GM12878 (cell line): Measurements from ENCODE around the gene CD82. TPM values are rescaled to one million over a fixed set of nuclear protein-coding genes. Genes with fewer than 3 reads are reported as not detected.

ENCODE experiments used
- ATAC-seq: fragments of 200-7000 bp; cut with Tn5 transposase; 3 replicates; pipeline ENCODE4 v1.9.1; 2020; ENCODE audit warnings: mild to moderate bottlenecking, moderate library complexity
- BruUV-seq: library from RNA; stranded (reverse); fragments of 400-500 nt; replicated peaks from 2 replicates; lab custom pipeline; 2021; lab: Mats Ljungman, UMichigan
- CTCF ChIA-PET: fragments of 300-600 bp; sonication (Branson Sonifier 250); formaldehyde crosslinking; extraction: SDS; loops from one replicate; lab custom pipeline; 2021; ENCODE audit warnings: inconsistent platforms; lab: Yijun Ruan, JAX
- POLR2A ChIA-PET: fragments of 350-600 bp; formaldehyde crosslinking; extraction: SDS; loops from one replicate; lab custom pipeline; 2021; ENCODE audit warnings: inconsistent platforms; lab: Charles Lee
- RAD21 ChIA-PET: fragments of 300-600 bp; sonication (Branson Sonifier 250); formaldehyde crosslinking; loops from one replicate; lab custom pipeline; 2023; ENCODE audit warnings: antibody characterized with exemption; ENCODE audit not compliant: unreplicated experiment; lab: Charles Lee
- SMC1A ChIA-PET: fragments of 300-600 bp; sonication (Branson Sonifier 250); formaldehyde crosslinking; loops from one replicate; lab custom pipeline; 2023; ENCODE audit not compliant: unreplicated experiment, uncharacterized antibody; lab: Charles Lee
- DNase-seq: peaks from one replicate; pipeline ENCODE4 v3.0.0-alpha.2; 2011; ENCODE audit warnings: low read depth, low spot score
- FAIRE-seq: peaks from 3 replicates; lab custom pipeline; 2011; peaks lifted over from hg19 to GRCh38; lab: Jason Lieb, UNC
- H2AFZ ChIP-seq: 2 replicates; pipeline ENCODE4 v1.6.0; 2011; ENCODE audit warnings: low read depth, low read length, control low read depth; ENCODE audit not compliant: control insufficient read depth
- H3K27ac ChIP-seq: 2 replicates; pipeline ENCODE4 v1.5.1; 2011; ENCODE audit warnings: control low read depth; ENCODE audit not compliant: control insufficient read depth, insufficient read depth
- H3K27me3 ChIP-seq, 2 experiments: replicated peaks in 1 of 2; 2 replicates each; pipeline versions ENCODE4 v1.6.0 to v1.6.1; 2011; ENCODE audit warnings: low read length in 1 of 2; ENCODE audit not compliant: control insufficient read depth in 2 of 2, insufficient read depth in 2 of 2
- H3K36me3 ChIP-seq, 2 experiments: 2 replicates each; pipeline ENCODE4 v1.5.1; 2011; ENCODE audit warnings: low read length in 1 of 2; ENCODE audit not compliant: control insufficient read depth in 2 of 2, insufficient read depth in 2 of 2
- H3K4me1 ChIP-seq: 2 replicates; pipeline ENCODE4 v1.6.1; 2011; ENCODE audit warnings: mild to moderate bottlenecking, low read length, moderate library complexity, mixed read lengths; ENCODE audit not compliant: control insufficient read depth, insufficient read depth
- H3K4me2 ChIP-seq: 2 replicates; pipeline ENCODE4 v1.6.0; 2011; ENCODE audit warnings: control low read depth; ENCODE audit not compliant: control insufficient read depth, insufficient read depth
- H3K4me3 ChIP-seq: fragments of 200-600 bp; sonication (generic); 2 replicates; pipeline ENCODE4 v1.5.1; 2016
- H3K79me2 ChIP-seq: 2 replicates; pipeline ENCODE4 v1.6.0; 2011; ENCODE audit warnings: low read length; ENCODE audit not compliant: control insufficient read depth, insufficient read depth
- H3K9ac ChIP-seq: 2 replicates; pipeline ENCODE4 v1.8.0; 2011; ENCODE audit warnings: low read length, control low read depth, mixed read lengths; ENCODE audit not compliant: control insufficient read depth, insufficient read depth
- H3K9me3 ChIP-seq: replicated peaks from 3 replicates; pipeline ENCODE4 v1.5.1; 2011; ENCODE audit warnings: mild to moderate bottlenecking, low read length; ENCODE audit not compliant: control insufficient read depth, insufficient read depth
- H4K20me1 ChIP-seq: 2 replicates; pipeline ENCODE4 v1.6.0; 2011; ENCODE audit not compliant: control insufficient read depth, insufficient read depth
- BRCA1 ChIP-seq: IDR thresholded peaks from 2 replicates; pipeline ENCODE4 v1.6.1; 2011; ENCODE audit warnings: low read depth, low read length, improper control_type of control experiment
- GABPA ChIP-seq: IDR thresholded peaks from 2 replicates; pipeline ENCODE4 v1.6.1; 2014; ENCODE audit warnings: antibody characterized with exemption, low read depth, mild to moderate bottlenecking, inconsistent platforms
- HDAC2 ChIP-seq: fragments of 200-600 bp; sonication (generic); IDR thresholded peaks from 2 replicates; pipeline ENCODE4 v1.6.1; 2017
- HDGF ChIP-seq: fragments of 450-650 bp; IDR thresholded peaks from 2 replicates; pipeline ENCODE4 v1.6.1; 2016; ENCODE audit warnings: antibody characterized with exemption
- MTA2 ChIP-seq: fragments of 450-650 bp; IDR thresholded peaks from 2 replicates; pipeline ENCODE4 v1.6.1; 2016; ENCODE audit warnings: low read depth, mild to moderate bottlenecking, moderate library complexity
- RCOR1 ChIP-seq: conservative IDR thresholded peaks from 2 replicates; pipeline ENCODE4 v1.6.1; 2012; ENCODE audit warnings: low read depth, low read length, improper control_type of control experiment
- SP1 ChIP-seq: IDR thresholded peaks from one replicate; pipeline ENCODE4 v1.6.1; 2011; ENCODE audit warnings: low read depth, low read length
- STAT1 ChIP-seq: fragments of 450-650 bp; conservative IDR thresholded peaks from 2 replicates; pipeline ENCODE4 v1.6.1; 2014; ENCODE audit warnings: antibody characterized with exemption, mild to moderate bottlenecking
- SUPT20H ChIP-seq: IDR thresholded peaks from 2 replicates; pipeline ENCODE4 v1.6.1; 2011; ENCODE audit warnings: low read depth, mild to moderate bottlenecking, low read length, moderate library complexity, borderline replicate concordance; ENCODE audit not compliant: control insufficient read depth
- SUZ12 ChIP-seq: fragments of 200-600 bp; sonication (generic); IDR thresholded peaks from one replicate; pipeline ENCODE4 v1.6.1; 2018; ENCODE audit warnings: antibody characterized with exemption, mild to moderate bottlenecking; ENCODE audit not compliant: unreplicated experiment
- WGBS: methylation state at CpG from one replicate; pipeline ENCODE4 v1.1.6; 2016; ENCODE audit warnings: low lambda C conversion rate; ENCODE audit not compliant: insufficient replicate concordance, insufficient coverage; ENCODE audit errors: missing lambda C conversion rate; 5-methylcytosine and 5-hydroxymethylcytosine counted together
- in situ Hi-C: fragments of 300-500 bp; cut with MboI; formaldehyde crosslinking; loops from 9 replicates; pipeline ENCODE4 v1.14.3; 2018; ENCODE audit warnings: mixed read lengths
- intact Hi-C: fragments of 100-400 bp; cut with micrococcal nuclease; formaldehyde crosslinking; loops from one replicate; pipeline ENCODE4 v1.14.2; 2022; ENCODE audit not compliant: unreplicated experiment
- polyA plus RNA-seq, 11 experiments: library from polyadenylated mRNA; depleted of rRNA in 4 of 11; unstranded in 6 of 11; stranded (reverse) in 5 of 11; fragments of >200 nt; fragmentation: Nextera tagmentation in 4 of 11; fragmentation: Illumina TruSeq in 1 of 11; extraction: Ambion mirVana in 4 of 11; extraction: Trizol in 1 of 11; gene quantifications; 1 replicate in 1 of 11; 2 replicates in 10 of 11; pipeline versions ENCODE4 v1.2.1 to v1.2.3, GENCODE V29; 2011 to 2016; ENCODE audit warnings: inconsistent platforms in 2 of 11, missing spikeins in 2 of 11, low read depth in 1 of 11
- total RNA-seq, 4 experiments: library from RNA; depleted of rRNA in 3 of 4; stranded (reverse); fragments of >200 nt in 3 of 4; fragmentation: Illumina TruSeq in 1 of 4; extraction: Trizol in 1 of 4; gene quantifications; 2 replicates each; pipeline versions ENCODE4 v1.2.1 to v1.2.3, GENCODE V29; 2013 to 2021
- TF ChIP-seq, protein P1 (sequence below): IDR thresholded peaks from 2 replicates; pipeline ENCODE4 v1.6.1; 2011; ENCODE audit warnings: mild to moderate bottlenecking, low read depth, low read length, moderate library complexity; ENCODE audit not compliant: insufficient replicate concordance
- TF ChIP-seq, protein P2 (sequence below): fragments of 450-650 bp; IDR thresholded peaks from 2 replicates; pipeline ENCODE4 v1.6.1; 2017; ENCODE audit warnings: mild to moderate bottlenecking, low read depth, inconsistent platforms; ENCODE audit not compliant: poor library complexity, severe bottlenecking
- TF ChIP-seq, protein P3 (sequence below): IDR thresholded peaks from 2 replicates; pipeline ENCODE4 v1.6.1; 2012; ENCODE audit warnings: improper control_type of control experiment, low read depth, low read length; ENCODE audit not compliant: insufficient replicate concordance

The CD82 gene
- total and polyA plus RNA-seq, 10 of the 15 experiments (the other 5 are each of a cell fraction or from before 2014, with no cell fraction given) = 5.2 to 180 (median 84.7) TPM

DNA sequence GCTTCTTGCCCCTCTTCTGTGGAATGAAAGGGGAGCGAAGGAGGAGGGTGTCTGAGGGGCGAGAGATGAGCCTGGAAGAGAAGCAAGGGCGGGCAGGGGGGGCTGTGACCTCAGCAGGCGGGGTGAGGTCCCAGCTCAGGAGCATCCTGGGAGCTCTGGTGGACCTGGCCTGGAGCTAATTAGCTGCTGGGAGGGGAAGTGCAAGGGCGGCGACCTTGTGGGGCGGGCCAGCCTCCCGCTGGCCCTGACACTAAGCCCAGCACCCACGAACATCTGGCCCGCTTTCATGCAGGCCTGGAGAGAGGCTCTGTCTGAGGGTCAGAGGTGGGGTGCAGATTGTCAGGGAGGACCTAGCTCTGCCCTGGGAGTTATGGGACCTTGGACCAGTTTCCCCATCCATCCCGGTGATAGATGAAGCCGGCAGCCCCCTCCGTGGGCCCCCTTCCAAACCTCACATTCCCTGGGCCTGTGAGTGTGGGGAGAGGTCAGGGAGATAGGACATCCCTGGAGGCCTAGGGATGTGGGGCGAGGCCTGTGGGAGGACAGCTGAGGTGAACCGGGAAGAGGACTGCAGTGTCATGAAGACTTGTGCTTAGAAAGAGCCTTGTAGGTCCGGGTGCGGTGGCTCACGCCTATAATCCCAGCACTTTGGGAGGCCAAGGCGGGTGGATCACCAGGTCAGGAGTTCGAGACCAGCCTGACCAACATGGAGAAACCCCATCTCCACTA lies 28.5 kb upstream of the CD82 start (continued):
- no peak for TF ChIP-seq HDAC2
- TF ChIP-seq STAT1 = no peak
- TF ChIP-seq, protein P1, sequence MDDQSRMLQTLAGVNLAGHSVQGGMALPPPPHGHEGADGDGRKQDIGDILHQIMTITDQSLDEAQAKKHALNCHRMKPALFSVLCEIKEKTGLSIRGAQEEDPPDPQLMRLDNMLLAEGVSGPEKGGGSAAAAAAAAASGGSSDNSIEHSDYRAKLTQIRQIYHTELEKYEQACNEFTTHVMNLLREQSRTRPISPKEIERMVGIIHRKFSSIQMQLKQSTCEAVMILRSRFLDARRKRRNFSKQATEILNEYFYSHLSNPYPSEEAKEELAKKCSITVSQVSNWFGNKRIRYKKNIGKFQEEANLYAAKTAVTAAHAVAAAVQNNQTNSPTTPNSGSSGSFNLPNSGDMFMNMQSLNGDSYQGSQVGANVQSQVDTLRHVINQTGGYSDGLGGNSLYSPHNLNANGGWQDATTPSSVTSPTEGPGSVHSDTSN = no peak
- TF ChIP-seq, all 136 proteins: peak for 0

DNA sequence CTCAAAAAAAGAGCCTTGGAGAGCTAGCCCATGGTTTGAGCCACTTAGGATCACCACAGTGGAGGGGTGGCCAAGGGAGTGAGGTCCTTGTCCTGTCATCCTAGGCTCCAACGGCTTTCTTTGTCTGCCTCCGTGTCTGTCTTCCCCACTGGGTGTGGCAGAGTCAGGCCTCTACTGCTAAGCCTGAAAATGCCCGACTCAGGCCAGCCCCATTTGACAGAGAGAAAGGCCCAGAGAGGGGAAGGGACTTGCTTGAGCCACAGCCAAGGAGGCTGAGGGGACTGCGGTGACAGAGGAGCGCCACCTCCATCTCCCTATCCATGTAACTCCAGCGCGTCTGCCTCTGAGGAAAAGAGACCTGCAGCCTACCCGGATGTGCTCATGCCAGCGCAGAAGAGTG lies 27.8 kb upstream of the CD82 start:
- Histone ChIP-seq H3K4me1 (no peaks in the 10 kb centered on the region; the same call in 1 of the 2 replicates), H3K9me3 (no peaks in the 10 kb centered on the region), H4K20me1 (no peaks in the 10 kb centered on the region; the same call in 1 of the 2 replicates), H3K4me3 (no peak overlapping the region), H3K79me2 (no peaks in the 10 kb centered on the region), H3K9ac (no peak overlapping the region), H3K36me3 (no peaks in the 10 kb centered on the region), H3K27ac (no peak overlapping the region), H3K4me2 (no peak overlapping the region), H2AFZ (no peak overlapping the region), H3K27me3 (peaks cover 0 to 1% of the 10 kb centered on the region in 2 experiments; a peak in 3 of 4 replicates)
- no peak for FAIRE-seq
- ChIA-PET POLR2A (no interaction called here), SMC1A (interaction anchor here (1.3 kb wide), 2 partner anchors 246 to 249 kb away, joined by 3 read pairs; no protein-coding TSS in a partner anchor), RAD21 (interaction anchor here (1.0 to 1.6 kb wide), 2 partner anchors 252 to 373 kb away, joined by 3 to 10 read pairs; no protein-coding TSS in a partner anchor), CTCF (interaction anchor here (0.5 to 1.7 kb wide), 3 partner anchors 55 to 404 kb away, joined by 3 to 4 read pairs (median 3); no protein-coding TSS in a partner anchor)
- intact Hi-C loops (loop anchor here (1.0 kb wide), 4 partner anchors 251 to 443 kb away; no protein-coding TSS in a partner anchor), in situ Hi-C loops (loop anchor here (5.0 kb wide), 2 partner anchors 250 to 445 kb away; no protein-coding TSS in a partner anchor)
- no peak; the same call in 2 of the 3 replicates for ATAC-seq
- BruUV-seq = no TSS peak
- no peak for DNase-seq
- 33% methylated on average over 9 of the region's 9 CpGs for WGBS
- TF ChIP-seq, protein P2, sequence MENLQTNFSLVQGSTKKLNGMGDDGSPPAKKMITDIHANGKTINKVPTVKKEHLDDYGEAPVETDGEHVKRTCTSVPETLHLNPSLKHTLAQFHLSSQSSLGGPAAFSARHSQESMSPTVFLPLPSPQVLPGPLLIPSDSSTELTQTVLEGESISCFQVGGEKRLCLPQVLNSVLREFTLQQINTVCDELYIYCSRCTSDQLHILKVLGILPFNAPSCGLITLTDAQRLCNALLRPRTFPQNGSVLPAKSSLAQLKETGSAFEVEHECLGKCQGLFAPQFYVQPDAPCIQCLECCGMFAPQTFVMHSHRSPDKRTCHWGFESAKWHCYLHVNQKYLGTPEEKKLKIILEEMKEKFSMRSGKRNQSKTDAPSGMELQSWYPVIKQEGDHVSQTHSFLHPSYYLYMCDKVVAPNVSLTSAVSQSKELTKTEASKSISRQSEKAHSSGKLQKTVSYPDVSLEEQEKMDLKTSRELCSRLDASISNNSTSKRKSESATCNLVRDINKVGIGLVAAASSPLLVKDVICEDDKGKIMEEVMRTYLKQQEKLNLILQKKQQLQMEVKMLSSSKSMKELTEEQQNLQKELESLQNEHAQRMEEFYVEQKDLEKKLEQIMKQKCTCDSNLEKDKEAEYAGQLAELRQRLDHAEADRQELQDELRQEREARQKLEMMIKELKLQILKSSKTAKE = no peak
- TF ChIP-seq GABPA (no peak), BRCA1 (no peak), RCOR1 (no peak), SP1 (no peak), SUZ12 (no peak), SUPT20H (no peak), MTA2 (no peak), HDGF (no peak)
- TF ChIP-seq, protein P3, sequence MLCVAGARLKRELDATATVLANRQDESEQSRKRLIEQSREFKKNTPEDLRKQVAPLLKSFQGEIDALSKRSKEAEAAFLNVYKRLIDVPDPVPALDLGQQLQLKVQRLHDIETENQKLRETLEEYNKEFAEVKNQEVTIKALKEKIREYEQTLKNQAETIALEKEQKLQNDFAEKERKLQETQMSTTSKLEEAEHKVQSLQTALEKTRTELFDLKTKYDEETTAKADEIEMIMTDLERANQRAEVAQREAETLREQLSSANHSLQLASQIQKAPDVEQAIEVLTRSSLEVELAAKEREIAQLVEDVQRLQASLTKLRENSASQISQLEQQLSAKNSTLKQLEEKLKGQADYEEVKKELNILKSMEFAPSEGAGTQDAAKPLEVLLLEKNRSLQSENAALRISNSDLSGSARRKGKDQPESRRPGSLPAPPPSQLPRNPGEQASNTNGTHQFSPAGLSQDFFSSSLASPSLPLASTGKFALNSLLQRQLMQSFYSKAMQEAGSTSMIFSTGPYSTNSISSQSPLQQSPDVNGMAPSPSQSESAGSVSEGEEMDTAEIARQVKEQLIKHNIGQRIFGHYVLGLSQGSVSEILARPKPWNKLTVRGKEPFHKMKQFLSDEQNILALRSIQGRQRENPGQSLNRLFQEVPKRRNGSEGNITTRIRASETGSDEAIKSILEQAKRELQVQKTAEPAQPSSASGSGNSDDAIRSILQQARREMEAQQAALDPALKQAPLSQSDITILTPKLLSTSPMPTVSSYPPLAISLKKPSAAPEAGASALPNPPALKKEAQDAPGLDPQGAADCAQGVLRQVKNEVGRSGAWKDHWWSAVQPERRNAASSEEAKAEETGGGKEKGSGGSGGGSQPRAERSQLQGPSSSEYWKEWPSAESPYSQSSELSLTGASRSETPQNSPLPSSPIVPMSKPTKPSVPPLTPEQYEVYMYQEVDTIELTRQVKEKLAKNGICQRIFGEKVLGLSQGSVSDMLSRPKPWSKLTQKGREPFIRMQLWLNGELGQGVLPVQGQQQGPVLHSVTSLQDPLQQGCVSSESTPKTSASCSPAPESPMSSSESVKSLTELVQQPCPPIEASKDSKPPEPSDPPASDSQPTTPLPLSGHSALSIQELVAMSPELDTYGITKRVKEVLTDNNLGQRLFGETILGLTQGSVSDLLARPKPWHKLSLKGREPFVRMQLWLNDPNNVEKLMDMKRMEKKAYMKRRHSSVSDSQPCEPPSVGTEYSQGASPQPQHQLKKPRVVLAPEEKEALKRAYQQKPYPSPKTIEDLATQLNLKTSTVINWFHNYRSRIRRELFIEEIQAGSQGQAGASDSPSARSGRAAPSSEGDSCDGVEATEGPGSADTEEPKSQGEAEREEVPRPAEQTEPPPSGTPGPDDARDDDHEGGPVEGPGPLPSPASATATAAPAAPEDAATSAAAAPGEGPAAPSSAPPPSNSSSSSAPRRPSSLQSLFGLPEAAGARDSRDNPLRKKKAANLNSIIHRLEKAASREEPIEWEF = no peak
